GM12875 (cell line): ENCODE data around the gene KLF17.

Source experiments
- H3K4me3 ChIP-seq: one replicate; pipeline ENCODE4 v1.5.1; 2011; ENCODE audit warnings: low read depth, low read length, control low read depth
- TF ChIP-seq, protein P1 (sequence below): IDR thresholded peaks from 2 replicates; pipeline ENCODE4 v1.5.1; 2011; ENCODE audit warnings: low read depth, mild to moderate bottlenecking, control low read depth, inconsistent platforms, low read length, moderate library complexity, borderline replicate concordance; ENCODE audit not compliant: insufficient read depth

Gene KLF17

DNA sequence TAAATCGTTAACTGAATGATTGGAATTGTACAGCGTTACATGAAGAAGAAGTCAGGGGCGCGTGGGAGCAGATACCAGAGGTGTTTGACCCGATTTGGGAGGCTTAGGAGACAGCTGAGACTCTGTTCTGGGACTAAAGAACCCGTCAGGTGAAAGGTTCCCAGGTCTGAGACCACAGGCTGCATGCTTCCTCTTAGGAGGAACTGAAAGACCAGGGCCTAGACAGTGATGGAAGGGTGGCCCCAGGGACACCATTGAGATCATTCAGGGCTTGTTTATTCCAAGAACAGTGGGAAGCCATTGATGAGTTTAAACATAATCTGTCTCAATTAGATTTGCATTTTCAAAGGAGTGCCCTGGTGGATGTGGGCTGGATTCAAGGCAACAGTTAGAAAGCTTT lies 904 bp downstream of the KLF17 start:
- no peak overlapping the region for H3K4me3 ChIP-seq
- TF ChIP-seq, protein P1, sequence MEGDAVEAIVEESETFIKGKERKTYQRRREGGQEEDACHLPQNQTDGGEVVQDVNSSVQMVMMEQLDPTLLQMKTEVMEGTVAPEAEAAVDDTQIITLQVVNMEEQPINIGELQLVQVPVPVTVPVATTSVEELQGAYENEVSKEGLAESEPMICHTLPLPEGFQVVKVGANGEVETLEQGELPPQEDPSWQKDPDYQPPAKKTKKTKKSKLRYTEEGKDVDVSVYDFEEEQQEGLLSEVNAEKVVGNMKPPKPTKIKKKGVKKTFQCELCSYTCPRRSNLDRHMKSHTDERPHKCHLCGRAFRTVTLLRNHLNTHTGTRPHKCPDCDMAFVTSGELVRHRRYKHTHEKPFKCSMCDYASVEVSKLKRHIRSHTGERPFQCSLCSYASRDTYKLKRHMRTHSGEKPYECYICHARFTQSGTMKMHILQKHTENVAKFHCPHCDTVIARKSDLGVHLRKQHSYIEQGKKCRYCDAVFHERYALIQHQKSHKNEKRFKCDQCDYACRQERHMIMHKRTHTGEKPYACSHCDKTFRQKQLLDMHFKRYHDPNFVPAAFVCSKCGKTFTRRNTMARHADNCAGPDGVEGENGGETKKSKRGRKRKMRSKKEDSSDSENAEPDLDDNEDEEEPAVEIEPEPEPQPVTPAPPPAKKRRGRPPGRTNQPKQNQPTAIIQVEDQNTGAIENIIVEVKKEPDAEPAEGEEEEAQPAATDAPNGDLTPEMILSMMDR, result no peak

DNA sequence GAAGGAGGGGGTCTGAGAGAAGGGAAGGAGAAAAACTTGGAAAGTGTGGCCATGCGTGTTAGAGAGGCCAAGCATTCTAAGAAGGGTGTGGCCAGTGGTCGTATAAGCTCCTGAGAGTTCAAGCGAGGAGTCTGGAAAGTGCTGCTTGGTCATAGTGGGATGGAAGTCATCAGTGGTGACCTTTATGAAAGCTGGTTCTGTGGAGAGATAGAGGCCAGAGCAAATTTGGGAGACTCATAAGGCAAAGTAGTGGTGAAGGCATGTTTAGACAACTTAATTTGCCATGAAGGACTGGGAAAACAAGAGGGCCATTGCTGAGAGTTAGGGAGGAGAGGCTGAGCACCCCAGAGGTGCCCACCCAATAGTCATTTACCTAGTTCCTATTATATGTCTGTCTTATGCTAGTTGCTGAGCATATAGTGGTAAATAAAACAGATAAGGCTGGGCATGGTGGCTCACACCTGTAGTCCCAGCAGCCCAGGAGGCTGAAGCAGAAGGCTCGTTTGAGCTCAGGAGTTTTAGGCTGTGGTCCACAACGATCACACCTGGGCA lies 1.9 kb downstream of the KLF17 start:
- TF ChIP-seq, protein P1, result no peak
- no peak overlapping the region for H3K4me3 ChIP-seq

DNA sequence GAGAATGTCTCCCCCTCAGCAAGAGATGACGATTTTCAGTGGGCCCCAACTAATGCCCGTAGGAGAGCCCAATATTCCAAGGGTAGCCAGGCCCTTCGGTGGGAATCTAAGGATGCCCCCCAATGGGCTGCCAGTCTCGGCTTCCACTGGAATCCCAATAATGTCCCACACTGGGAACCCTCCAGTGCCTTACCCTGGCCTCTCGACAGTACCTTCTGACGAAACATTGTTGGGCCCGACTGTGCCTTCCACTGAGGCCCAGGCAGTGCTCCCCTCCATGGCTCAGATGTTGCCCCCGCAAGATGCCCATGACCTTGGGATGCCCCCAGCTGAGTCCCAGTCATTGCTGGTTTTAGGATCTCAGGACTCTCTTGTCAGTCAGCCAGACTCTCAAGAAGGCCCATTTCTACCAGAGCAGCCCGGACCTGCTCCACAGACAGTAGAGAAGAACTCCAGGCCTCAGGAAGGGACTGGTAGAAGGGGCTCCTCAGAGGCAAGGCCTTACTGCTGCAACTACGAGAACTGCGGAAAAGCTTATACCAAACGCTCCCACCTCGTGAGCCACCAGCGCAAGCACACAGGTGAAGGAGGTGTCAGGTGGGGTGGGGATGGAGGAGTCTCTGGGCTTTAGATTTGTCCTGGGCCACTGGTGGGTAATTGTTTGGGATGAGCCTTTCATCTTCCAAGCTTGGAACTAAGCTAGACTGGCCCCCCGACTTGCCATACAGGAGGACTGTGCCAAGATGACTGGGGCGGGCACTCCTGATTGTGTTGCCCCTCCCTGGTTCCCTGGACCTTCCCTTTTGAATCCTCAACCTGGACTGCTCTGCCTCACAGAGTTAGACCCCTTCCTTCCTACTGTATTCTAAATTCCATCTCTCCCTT lies 11.2 kb downstream of the KLF17 start:
- H3K4me3 ChIP-seq, result no peak overlapping the region
- TF ChIP-seq, protein P1, result no peak

DNA sequence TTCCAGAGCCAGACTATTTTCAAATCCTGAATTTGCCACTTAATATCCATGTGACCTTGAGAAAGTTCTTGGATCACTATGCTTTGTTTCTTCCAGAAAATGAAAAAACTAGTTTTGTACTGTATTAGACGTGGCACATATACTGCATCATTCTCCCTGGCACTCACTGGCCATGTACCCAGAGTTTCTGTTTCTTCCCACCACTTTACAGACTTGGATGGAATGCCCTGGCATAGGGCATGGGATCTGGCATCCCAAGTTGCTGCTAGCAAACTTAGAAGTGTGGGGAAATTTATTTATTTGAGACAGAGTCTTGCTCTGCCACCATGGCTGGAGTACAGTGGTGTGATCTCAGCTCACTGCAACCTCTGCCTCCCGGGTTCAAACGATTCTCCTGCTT lies 12.8 kb downstream of the KLF17 start:
- no peak overlapping the region for H3K4me3 ChIP-seq
- TF ChIP-seq, protein P1, result no peak

DNA sequence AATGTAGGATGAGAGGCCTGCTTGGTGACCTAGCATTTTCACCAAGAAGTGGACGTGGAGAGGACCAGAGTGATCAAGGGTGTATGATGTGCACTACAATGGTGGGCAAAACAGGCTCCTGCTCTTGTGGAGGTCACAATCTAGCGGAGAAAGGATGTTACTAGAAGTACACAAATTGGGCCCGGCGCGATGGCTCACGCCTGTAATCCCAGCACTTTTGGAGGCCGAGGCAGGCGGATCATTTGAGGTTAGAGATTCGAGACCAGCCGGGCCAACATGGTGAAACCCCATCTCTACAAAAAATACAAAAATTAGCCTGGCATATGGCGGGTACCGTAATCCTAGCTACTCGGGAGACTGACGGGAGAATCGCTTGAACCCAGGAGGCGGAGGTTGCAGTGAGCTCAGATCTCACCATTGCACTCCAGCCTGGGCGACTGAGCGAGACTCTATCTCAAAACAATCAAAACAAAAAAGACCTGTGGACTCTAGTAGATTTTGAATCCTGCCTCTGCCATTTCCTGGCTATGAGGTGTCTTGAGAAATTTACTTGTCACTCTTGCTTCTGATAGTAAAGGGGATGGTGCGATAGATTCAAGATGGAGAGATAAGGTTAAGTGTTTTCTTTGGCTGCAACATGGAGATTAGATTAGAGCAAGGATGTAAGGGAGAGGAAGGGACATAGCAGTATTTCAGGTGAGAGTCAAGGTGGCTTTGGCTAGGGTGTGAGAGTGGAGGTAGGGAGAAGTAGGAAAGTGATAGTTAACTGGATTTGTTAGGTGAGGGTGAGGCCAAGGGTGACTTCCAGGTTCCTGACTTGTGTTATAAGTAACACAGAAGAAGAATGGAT lies 15.7 kb downstream of the KLF17 start:
- TF ChIP-seq, protein P1, result no peak

DNA sequence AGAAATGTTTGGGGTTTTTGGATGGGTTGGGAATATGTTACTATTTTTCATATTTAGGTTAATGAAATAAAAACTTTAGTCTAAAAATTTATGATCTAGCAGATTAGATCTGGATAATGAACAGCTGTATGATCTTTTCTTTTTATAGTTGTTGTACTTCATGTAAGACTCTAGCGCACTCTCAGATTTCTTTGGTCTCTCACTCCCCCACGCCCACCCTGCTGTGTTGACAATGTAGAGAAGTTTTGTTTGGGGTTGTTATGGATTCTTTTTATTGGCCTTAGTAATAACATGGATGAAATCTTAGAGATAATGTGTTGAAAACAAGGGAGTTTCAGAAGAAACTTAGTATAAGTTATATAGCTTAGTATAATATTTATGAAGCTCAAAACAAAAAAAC lies 17.3 kb downstream of the KLF17 start:
- H3K4me3 ChIP-seq, result no peak overlapping the region
- TF ChIP-seq, protein P1, result no peak

More for the DNA sequence above, 15.7 kb downstream of the KLF17 start:
- H3K4me3 ChIP-seq, result no peak overlapping the region
